ENCODE measurements around the gene PHC2.
A peak's percentile ranks its signal among the peaks of the same experiment; 100 is the strongest.

The PHC2 gene

DNA sequence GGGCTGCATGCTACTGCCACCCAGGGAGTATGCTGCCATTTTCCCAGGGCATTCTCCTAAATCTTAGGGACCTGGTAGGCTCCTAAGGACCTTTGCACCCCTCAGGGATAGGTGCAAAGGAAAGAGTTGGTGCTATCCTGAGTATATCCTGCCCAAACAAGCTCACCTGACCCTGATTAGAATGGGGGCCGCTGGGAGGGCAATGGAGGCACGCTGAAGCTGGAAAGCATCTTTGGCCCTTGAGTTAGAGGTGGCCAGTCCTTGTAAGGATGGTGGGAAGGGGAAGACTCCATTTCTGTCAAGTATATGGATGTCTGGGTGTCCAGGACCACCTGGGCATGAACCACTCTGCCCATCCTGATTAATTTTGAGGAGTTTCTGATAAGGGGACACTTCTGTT is 61.1 kb downstream of the PHC2 start:
- DNase-seq (ENCODE audit: low spot score): no peak

DNA sequence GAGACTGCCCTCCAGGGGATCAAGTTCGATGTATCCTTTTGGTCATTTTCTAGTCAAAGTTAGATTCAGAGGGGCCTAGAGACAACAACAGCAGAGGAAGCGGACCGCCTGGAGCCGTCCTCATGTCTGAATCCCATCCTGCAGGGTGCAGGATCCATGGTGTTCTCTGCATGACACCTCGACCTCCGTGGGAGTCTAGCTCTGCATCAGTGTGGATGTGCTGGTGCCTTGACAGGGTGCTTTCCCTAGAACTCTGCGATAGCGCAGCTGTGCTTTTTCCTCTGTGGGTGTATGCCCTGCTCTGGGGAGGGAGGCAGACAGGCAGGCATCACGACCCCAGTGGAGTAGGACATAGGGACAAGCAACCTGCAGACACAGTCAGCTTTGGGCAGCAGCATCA is 61.8 kb downstream of the PHC2 start:
- no peak for DNase-seq (ENCODE audit: low spot score)

DNA sequence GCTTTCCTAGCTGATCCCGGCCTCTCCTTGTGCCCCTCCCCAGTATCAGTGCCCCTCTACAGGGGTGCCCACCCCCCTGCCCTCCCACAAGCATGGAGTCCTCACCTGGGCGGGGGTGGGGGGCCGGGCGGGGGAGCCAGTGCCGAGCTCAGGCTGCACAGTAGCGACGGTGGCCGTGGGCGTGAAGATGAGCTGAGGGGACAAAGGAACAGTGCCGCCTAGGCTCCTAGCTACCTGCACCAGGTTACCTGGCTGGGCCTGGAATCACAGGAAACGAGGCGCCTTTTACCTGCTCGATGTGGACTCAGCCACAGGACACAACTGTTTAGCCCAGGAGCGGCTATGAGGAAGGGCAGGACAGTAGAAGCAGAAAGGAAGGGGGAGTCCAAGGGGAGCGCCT is 62.5 kb downstream of the PHC2 start:
- DNase-seq (ENCODE audit: low spot score): no peak

DNA sequence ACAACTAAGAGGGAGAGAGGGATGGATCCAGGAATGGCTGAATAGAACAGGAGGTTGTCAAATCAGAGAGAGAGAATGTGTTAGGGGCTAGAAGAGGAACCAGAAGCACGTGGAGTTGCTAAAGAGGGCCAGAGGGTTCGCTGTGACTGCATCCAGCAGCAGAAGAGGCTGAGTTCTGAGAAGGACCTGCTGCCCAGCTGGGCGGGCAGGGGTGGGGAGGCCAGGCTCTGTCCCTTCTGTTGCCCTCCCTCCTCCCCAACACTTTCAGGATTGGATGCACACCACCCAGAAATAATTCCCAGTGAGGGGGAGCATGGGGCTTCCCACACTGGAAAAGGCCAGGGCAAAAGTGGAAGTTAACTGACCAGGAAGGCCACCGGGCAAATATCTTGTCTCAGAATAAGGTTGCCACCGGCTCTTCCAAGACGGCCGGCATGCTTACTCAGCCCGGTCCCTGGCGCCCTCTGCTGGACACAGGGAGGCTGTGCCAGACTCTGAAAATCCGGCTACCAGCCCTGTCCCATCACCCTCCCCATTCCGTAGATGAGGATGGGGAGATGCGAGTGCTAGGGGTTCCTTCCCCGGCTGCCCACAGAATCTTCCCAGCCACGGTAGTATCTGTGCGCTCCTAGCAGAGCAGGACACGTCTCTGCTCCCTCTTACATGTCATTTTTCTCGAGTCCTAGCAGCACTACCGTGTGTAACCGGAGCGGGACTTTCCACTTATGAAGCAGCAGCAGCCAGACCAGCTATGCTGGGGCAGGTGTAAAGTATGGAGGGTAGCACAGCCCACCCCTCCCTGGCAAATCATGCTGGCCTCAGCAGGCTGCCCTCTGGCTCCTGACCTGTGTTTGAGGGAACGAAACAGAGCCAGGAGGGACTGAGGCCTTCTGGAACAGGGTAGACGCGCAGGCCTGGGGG is 63.1 kb downstream of the PHC2 start:
- peak; percentile 89 for DNase-seq (ENCODE audit: low spot score)

DNA sequence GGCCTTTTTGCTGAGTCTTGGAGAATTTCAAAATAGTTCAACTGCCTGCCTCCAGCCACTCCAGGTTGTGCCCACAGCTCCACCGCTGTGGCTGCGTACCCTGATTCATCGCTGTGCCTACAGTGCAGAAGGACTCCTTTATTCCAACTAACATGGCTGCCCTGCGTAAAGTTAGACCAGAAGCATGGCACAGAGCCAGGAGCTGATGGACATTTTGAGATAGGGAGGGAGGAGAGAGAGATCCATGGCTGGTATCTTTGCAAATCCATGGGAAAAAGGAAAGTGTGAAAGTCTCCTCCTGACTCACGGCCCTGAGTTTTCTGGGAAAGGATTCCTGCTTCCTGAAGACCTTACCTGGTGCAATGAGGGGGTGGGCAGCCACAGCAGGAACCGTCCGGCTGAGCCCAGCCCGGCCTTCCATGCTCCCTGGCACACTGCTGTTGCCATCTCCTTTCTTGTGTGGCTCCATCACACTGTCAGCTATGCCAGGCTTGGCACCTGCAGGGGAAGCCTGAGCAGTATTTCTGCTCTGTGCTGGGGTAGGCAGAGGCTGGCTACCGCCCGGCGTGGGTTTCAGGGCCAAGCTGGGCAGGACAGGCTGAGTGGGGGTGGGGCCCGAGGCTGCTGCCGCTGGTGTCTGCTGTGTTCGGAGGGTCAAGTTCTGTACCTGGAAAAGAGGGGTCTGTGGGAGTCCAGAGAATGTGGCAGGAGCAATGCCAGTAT is 64.0 kb downstream of the PHC2 start:
- no peak for DNase-seq (ENCODE audit: low spot score)

DNA sequence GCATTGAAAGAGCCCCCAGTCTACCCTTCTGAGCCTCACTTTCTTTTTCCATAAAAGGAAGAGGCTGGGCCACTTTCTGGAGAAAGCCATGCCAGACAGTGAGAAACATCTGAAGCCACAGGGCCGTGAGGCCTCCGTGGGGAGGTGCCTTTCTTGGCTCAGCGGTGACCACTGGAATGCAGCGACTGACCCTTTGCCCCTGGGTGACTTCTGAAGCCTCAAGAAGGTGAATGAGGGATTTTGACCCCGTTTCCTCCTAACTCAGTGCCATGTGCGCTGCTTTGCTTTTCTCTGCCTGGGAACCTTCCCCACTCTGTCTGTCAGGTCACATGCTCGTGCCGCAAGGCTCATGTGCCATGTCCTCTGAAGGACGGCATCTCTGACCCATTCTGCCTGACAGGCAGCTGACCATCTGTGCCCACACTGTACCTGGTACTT is 65.3 kb downstream of the PHC2 start:
- no peak for DNase-seq (ENCODE audit: low spot score)

DNA sequence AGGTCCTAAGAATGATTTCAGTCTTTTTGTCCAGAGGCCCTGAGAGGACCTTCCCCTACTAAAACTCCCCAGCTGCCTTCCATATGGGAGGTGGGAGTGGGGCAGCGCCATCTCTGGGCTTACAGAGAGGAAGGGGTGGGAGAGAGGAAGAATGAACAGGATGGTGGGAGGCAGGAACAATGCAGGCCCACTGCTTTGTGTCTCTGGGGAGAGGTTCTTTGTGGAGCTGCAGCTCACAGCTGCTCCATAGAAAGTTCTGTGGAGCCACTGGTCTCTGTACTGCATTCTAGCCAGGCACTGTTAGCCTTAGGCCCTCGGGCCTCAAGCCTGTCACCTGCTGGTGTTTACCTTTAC is 66.4 kb downstream of the PHC2 start:
- DNase-seq (ENCODE audit: low spot score): no peak

DNA sequence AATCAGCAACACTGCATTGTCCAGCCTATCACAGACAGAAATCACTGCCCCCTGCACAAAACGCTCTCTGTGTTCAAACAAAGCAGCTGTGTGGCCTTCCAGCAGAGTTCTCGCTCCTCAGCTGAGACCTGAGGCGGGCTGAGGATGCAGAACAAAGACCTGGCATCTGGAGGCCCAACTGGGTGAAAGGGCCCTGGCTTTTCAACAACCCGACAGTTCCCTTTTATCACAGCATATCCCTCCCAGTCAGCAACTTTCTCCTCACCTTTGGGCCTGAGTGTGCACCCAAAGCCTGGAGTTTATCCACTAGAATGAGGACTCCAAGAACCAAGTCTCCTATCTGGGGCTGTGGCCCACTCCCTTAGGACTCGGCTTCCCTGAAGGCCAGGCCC is 67.4 kb downstream of the PHC2 start:
- no peak for DNase-seq (ENCODE audit: low spot score)

DNA sequence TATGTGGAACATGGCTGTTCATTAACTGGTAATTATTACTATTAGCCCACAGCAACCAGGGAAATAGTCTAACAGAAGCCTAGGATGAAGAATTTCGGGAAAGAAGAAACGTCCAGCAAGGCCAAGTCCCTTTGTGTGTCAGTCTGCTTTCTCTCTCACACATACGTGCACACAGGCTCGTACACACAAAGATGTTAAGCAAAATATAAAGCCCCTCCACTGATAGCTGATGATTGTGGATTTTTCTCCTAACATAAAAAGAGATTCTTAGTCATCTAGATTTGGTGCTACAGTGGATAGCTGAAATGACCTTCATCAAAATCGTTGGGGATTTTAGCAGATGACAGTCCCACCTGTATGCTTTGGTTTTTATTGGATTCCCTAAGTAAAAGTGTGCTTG is 67.9 kb downstream of the PHC2 start:
- DNase-seq (ENCODE audit: low spot score): no peak

DNA sequence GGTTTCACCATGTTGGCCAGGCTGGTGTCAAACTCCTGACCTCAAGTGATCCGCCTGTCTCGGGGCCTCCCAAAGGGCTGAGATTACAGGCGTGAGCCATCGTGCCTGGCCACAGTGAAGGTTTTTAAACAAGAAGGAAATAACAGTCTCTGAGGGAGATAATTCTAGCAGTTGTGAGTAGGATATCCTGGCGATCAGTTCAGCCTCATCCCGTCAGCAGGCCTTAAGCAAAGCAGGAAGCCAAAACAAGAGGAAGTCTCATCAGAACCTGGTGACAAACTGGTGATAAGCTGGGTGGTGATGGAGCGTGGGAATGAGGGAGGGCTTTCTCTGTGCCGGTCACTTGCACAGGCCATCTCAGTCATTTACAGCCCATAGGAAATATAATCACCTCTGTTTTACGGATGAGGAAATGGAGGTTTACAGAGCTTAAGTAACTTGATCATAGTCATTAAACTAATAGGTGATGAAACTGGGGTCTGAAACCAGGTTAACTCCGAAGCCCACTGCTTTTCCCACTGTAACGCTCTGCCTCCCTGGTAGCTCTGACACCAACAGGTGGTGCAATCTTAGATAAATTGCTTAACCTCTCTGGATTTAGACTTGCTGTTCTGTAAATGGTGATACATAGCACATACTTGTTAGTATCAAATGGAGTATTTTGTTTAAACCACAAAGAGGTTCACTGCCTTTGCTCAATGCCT is 69.2 kb downstream of the PHC2 start:
- no peak for DNase-seq (ENCODE audit: low spot score)

DNA sequence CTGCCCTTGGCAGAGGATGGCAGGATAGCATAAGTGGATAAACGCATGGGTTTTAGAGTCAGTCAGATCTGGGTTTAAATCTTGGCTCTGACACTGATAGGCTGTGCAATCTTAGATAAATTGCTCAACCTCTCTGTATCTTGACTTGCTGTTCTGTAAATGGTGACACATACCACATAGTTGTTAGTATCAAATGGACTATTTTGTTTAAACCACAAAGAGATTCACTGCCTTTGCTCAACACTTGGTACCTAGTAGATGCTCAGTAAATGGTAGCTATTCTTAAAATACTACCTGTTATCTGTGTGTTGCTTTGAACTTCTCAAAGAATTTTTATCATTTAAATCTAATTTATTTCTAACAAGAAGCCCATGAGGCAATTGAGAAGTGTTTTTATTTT is 70.5 kb downstream of the PHC2 start:
- DNase-seq (ENCODE audit: low spot score): no peak

DNA sequence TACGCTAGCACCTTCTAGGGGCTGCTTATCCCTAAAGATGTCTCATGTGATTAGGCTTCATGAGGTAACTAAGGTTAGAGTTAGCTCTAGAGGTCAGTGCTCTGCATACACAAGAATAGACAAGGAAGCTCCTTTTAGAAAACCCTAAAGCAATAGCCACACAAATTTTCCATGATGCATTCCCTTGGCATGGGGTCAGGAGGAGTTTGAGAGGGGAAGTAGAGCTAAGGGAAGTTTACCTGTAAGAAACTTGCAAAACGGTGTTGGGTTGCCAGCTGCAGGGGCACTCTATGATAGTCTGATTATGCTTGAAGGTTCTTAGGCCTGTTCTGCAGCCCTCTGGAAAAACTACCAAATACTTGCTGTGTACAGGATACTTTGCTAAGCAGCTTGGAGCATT is 71.0 kb downstream of the PHC2 start:
- no peak for DNase-seq (ENCODE audit: low spot score)

DNA sequence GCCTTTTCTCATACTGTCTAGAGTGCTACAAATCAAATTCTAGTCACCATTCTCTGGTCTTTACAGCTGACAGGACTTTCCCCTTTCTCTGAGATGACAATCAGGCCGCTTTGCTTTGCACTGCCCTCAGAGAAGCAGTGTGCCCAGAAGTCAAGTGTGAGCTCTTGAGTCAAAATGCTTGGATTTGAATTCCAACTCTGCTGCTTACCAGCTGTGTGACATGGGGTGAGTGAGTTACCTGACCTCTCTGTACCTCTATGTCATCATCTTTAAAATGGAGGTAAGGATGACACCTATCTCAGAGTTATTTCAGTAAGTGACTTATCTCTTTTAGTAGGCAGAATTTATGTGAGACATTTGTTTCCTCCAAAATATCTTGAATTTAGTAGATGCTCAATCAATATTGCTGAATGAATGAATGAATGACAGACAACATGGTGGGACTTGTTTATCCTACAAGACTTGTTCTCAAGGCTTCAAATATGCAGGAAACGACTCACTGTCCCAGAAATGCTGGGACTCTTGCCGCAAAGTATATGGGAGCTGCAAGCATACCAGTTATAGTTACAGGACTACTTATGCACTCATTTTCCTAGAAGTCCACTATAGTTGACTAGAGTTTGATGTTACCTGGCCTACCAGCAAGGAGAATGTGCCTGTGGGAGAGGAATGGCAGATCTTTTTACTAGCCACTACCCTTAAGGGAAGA is 71.9 kb downstream of the PHC2 start:
- DNase-seq (ENCODE audit: low spot score): no peak

DNA sequence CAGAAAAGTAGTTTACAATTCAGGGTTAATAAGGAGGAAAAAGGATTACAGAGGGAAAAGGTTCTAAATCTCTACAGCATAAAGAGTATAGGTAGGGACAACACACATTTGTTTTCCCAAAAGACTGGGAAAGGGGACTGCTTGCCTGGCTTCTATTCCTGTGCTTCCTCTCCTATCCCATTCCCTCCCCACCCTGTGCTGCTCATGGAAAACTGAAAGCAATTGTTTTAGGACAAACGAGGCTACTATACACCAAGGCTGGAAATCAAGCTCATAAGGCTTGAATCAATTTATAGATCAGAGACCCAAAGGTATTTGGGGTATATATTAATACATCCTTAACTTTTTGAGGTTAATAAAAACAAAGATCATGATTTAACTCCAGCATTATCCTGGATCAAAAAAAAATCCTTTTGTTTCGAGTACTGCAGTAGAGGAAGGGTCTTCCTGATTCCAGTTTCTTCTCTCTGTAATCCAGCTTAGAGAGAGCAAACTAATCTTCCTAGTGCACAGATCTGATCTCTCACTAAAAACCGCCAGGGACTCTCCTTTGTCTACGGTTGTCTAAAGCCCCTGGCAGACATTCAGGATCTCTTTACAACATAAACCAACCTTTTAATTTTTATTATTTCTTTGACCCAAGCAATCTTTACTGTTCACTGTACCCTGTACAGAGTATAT is 72.6 kb downstream of the PHC2 start:
- no peak for DNase-seq (ENCODE audit: low spot score)

DNA sequence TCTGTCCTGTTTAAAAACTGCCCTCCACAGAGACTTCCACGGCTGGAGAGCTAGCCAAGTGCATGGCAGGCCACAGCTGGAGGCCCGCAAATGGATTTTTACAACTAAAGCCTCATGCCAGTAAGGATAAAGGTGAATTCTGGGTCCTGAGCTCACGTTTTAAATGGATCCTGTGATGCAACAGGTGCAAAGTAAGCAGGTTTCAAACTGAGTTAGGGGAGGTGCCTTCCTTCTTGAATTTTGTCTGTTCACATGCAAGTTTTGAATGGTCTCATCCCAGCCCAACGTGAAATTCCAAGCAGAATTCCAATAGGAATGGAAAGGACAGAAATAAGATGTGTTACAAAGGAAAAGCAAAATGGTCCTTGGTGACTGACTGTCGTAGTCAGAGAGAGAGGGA is 73.8 kb downstream of the PHC2 start:
- DNase-seq (ENCODE audit: low spot score): no peak

DNA sequence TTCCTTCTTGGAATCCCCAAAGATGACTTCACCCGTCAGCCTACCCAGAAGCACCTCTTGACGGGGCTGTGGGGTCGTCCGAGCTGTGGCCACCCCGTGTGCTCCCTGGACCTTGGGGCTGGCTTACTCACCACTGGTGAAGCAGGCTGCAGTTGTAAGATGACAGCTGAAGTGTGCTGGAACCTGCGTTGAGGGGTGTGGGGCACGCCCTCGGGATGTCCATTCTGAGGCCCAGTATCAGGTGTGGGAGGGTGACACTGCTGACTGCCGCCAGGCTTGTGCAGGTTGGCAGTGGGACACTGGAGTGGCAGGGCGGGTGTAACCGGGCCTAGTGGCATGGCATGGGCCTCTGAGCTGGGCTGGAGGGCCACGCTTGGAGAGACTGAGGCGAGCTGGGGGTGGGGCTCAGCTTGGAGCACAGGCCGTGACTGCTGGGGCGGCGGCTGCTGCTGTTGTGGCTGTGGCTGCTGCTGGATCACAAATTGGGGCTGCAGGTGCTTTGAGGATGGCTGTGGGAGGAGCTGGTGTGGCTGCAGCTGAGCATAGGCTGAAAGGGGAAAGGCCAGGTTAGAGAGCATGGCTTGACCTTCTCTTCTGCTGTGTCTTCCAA is 76.1 kb downstream of the PHC2 start:
- no peak for DNase-seq (ENCODE audit: low spot score)

DNA sequence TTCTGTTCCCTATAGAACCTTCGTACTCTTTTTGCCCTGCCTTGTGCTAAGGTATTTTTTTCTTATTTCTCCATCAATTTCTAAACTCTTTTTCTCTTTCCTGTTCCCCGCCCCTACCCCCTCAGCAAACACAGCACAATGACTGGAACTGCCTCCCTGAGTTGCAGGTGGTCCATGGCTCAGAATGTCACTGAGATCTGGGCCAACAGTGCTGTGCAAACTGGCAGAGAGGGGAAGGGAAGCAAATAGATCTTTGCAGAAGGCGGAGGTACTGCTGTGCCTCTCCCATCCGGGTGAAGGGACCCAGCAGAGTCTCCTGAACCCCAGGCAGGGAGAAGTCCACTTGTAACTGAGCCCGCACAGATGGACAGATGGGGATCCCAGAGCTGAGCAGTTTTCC is 77.4 kb downstream of the PHC2 start:
- DNase-seq (ENCODE audit: low spot score): no peak

DNA sequence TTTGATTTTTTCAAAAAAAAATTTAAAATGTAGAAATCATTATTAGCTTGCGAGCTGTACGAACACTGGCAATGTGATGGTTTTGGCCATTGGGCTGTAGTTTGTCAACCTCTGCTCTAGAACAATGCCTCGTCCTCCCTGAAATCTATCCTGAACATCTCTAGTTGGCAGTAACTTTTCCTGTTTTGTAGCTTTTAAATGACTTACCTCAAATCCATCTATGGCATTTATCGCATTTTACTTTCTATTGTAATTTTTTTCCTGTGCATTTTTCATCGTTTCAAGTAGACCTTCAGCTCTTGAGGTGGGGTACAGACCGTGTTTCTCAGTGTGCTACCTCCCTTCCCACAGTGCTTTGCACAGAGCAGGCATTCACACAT is 79.6 kb downstream of the PHC2 start:
- no peak for DNase-seq (ENCODE audit: low spot score)

DNA sequence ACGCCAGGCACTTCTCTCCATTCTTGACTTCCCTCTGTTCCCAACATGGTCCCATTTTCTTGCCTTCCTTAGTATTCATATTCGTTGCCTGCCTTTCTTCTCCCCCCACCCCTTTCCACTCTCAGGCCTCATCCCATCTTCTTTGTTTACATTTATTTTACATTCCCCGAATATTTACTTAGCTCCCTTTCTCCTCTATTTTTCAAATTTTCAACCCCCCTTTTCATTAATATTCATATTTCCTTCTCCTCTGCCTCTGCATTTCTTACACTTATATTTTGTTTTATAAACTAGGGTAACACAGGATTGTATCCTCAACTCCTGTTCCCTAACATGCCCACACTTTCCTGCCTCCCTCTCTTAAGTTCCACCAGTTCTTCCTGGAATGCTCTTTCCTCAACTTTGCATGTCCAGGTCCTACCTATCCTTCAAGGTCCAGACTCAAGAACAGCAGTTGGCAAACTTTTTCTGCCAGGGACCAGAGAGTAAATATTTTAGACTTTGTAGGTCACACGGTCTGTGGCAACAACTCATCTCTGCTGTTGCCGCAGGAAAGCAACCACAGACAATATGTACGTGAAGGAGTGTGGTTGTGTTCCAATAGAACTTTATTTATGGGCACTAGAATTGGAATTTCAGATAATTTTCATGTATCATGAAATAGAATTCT is 80.1 kb downstream of the PHC2 start:
- DNase-seq (ENCODE audit: low spot score): no peak

DNA sequence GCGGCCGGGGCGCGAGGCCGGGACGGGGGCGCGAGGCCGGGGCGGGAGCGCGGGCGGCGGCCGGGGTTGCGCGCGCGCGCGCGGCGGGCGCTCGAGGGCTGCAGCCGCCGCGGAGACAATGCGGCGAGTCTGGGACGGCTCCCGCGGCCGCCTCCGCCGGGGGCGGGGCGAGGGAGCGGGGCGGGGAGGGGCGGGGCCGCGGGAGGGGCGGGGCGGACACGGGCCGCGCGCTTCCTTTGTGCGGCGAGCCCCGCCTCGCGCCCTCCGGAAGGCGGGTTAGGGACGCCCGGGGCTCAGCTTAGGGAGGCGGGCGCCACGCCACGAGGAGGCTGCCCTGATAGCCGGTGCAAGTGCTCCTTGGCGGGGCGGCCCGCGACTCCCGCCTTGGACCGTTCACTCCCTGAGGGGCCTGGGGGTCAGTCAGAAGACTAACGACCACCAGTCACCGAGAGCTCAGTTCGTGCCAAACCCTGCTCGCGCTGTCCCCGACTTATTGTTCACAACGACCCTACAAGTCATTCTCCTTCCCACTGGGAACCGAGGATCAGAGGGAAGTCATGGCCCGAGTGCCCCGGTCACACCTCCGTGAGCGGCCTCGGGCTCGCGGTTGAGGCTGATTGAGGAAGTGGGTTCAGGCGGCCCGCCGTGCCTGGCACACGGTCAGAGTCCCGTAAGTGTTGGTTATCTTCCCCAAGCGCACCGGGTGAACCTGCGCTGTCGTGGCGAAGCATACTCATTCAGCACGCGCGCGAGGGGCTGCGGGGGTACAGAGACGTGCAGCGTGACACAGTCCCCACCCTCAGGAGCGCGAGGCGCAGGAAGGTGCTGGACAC is 80.9 kb downstream of the PHC2 start:
- DNase-seq (ENCODE audit: low spot score): peak; percentile 94
